ENCODE results near the gene ADGRF5. TPM values are rescaled to one million over a fixed set of nuclear protein-coding genes. Genes with fewer than 3 reads are reported as not detected.

The ADGRF5 gene
- total RNA-seq, 1 donor from 2014 or later: 0.37 TPM

- no peak for DNase-seq
- Mint-ChIP-seq H3K4me1 (ENCODE audit: low read depth, unreplicated experiment) (no peaks in the 10 kb centered on the region), H3K36me3 (ENCODE audit: unreplicated experiment) (no peaks in the 10 kb centered on the region), H3K4me3 (ENCODE audit: unreplicated experiment) (no peak overlapping the region), H3K27me3 (ENCODE audit: unreplicated experiment) (peaks cover 2% of the 10 kb centered on the region), H3K27ac (ENCODE audit: unreplicated experiment) (no peak overlapping the region), H3K9me3 (ENCODE audit: unreplicated experiment) (peaks cover 2% of the 10 kb centered on the region)
- no peak for TF ChIP-seq CTCF (IDR thresholded peaks at IDR 0.05; ENCODE audit: partially characterized antibody, unreplicated experiment)
Observed at GRCh38 chr6:46940433-46941226, 18.9 kb upstream of the ADGRF5 start.

GRCh38 chr6:46937642-46938041, 15.9 kb upstream of the ADGRF5 start:
- Mint-ChIP-seq H3K27me3 (ENCODE audit: unreplicated experiment) (peaks cover 2% of the 10 kb centered on the region), H3K36me3 (ENCODE audit: unreplicated experiment) (no peaks in the 10 kb centered on the region), H3K9me3 (ENCODE audit: unreplicated experiment) (peaks cover under 1% of the 10 kb centered on the region), H3K4me3 (ENCODE audit: unreplicated experiment) (no peak overlapping the region), H3K4me1 (ENCODE audit: low read depth, unreplicated experiment) (no peaks in the 10 kb centered on the region), H3K27ac (ENCODE audit: unreplicated experiment) (no peak overlapping the region)
- no peak for TF ChIP-seq CTCF (IDR thresholded peaks at IDR 0.05; ENCODE audit: partially characterized antibody, unreplicated experiment)
- DNase-seq: no peak

GRCh38 chr6:46935687-46936086, 13.9 kb upstream of the ADGRF5 start:
- no peak for TF ChIP-seq CTCF (IDR thresholded peaks at IDR 0.05; ENCODE audit: partially characterized antibody, unreplicated experiment)
- no peak overlapping the region for H3K4me3 Mint-ChIP-seq (ENCODE audit: unreplicated experiment)
- no peaks in the 10 kb centered on the region for H3K9me3 Mint-ChIP-seq (ENCODE audit: unreplicated experiment)
- H3K4me1 Mint-ChIP-seq (ENCODE audit: low read depth, unreplicated experiment): no peaks in the 10 kb centered on the region
- no peak overlapping the region for H3K27ac Mint-ChIP-seq (ENCODE audit: unreplicated experiment)
- no peak for DNase-seq
- no peaks in the 10 kb centered on the region for H3K36me3 Mint-ChIP-seq (ENCODE audit: unreplicated experiment)
- H3K27me3 Mint-ChIP-seq (ENCODE audit: unreplicated experiment): peaks cover 2% of the 10 kb centered on the region

- H3K27me3 Mint-ChIP-seq (ENCODE audit: unreplicated experiment): peaks cover 2% of the 10 kb centered on the region
- H3K4me3 Mint-ChIP-seq (ENCODE audit: unreplicated experiment): no peak overlapping the region
- H3K4me1 Mint-ChIP-seq (ENCODE audit: low read depth, unreplicated experiment): no peaks in the 10 kb centered on the region
- H3K36me3 Mint-ChIP-seq (ENCODE audit: unreplicated experiment): no peaks in the 10 kb centered on the region
- DNase-seq: no peak
- H3K27ac Mint-ChIP-seq (ENCODE audit: unreplicated experiment): no peak overlapping the region
- no peaks in the 10 kb centered on the region for H3K9me3 Mint-ChIP-seq (ENCODE audit: unreplicated experiment)
- no peak for TF ChIP-seq CTCF (IDR thresholded peaks at IDR 0.05; ENCODE audit: partially characterized antibody, unreplicated experiment)
Observed at GRCh38 chr6:46933751-46934150, 12.0 kb upstream of the ADGRF5 start.

- DNase-seq: no peak
- no peaks in the 10 kb centered on the region for H3K36me3 Mint-ChIP-seq (ENCODE audit: unreplicated experiment)
- H3K27me3 Mint-ChIP-seq (ENCODE audit: unreplicated experiment): no peaks in the 10 kb centered on the region
- H3K9me3 Mint-ChIP-seq (ENCODE audit: unreplicated experiment): no peaks in the 10 kb centered on the region
- no peak overlapping the region for H3K27ac Mint-ChIP-seq (ENCODE audit: unreplicated experiment)
- no peaks in the 10 kb centered on the region for H3K4me1 Mint-ChIP-seq (ENCODE audit: low read depth, unreplicated experiment)
- no peak overlapping the region for H3K4me3 Mint-ChIP-seq (ENCODE audit: unreplicated experiment)
- no peak for TF ChIP-seq CTCF (IDR thresholded peaks at IDR 0.05; ENCODE audit: partially characterized antibody, unreplicated experiment)
Observed at GRCh38 chr6:46932526-46933319, 11.0 kb upstream of the ADGRF5 start.

All from glutamatergic neuron (in vitro differentiated cells).